BLaER1 treated with 17β-estradiol and CSF1 and Interleukin-3, amounts not matched to agents 10 nM and 100 nM (cell line): Measurements from ENCODE around the gene PPP3CA.

Experiments used
- H3K27ac ChIP-seq, 11 experiments: shearing (Covaris generic); formaldehyde crosslinking; 2 replicates each; pipeline ENCODE4 v1.8.1; 2022
- H3K27me3 ChIP-seq, 11 experiments: shearing (Covaris generic); formaldehyde crosslinking; 2 replicates each; pipeline ENCODE4 v1.8.1; 2022
- H3K36me3 ChIP-seq, 11 experiments: shearing (Covaris generic); formaldehyde crosslinking; 2 replicates each; pipeline ENCODE4 v1.8.1; 2022
- H3K4me1 ChIP-seq, 10 experiments: shearing (Covaris generic); formaldehyde crosslinking; 2 replicates each; pipeline ENCODE4 v1.8.1; 2022
- H3K4me2 ChIP-seq, 11 experiments: shearing (Covaris generic); formaldehyde crosslinking; 2 replicates each; pipeline ENCODE4 v1.8.1; 2022
- H3K4me3 ChIP-seq, 10 experiments: shearing (Covaris generic); formaldehyde crosslinking; 2 replicates each; pipeline ENCODE4 v1.8.1; 2022
- H3K9ac ChIP-seq, 11 experiments: shearing (Covaris generic); formaldehyde crosslinking; 2 replicates each; pipeline ENCODE4 v1.8.1; 2022
- H3K9me3 ChIP-seq, 11 experiments: shearing (Covaris generic); formaldehyde crosslinking; replicated peaks in 1 of 11; 2 replicates each; pipeline ENCODE4 v1.8.1; 2022
- H4K20me1 ChIP-seq, 11 experiments: shearing (Covaris generic); formaldehyde crosslinking; 2 replicates each; pipeline ENCODE4 v1.8.1; 2022
- Cebpa-rat ChIP-seq, 11 experiments: shearing (Covaris generic); IDR thresholded peaks; 2 replicates each; pipeline ENCODE4 v1.8.1; 2022

PPP3CA gene

GRCh38 chr4:101289306-101289705 is 58.0 kb downstream of the PPP3CA start:
- H3K27me3 ChIP-seq = no peaks in the 10 kb centered on the region
- H3K4me3 ChIP-seq = no peak overlapping the region; a peak in 1 of 20 replicates
- H3K9me3 ChIP-seq = no peaks in the 10 kb centered on the region
- H3K36me3 ChIP-seq = peaks cover 0 to 9% (median 5%) of the 10 kb centered on the region in 11 experiments; a peak in 6 of 22 replicates
- TF ChIP-seq Cebpa-rat (IDR thresholded peaks at IDR 0.05) = no peak
- H3K27ac ChIP-seq = no peak overlapping the region
- no peak overlapping the region for H3K9ac ChIP-seq
- peaks cover 0 to 45% (median 7%) of the 10 kb centered on the region in 10 experiments; a peak in 9 of 20 replicates for H3K4me1 ChIP-seq
- peaks cover 0 to 91% (median 44%) of the 10 kb centered on the region in 11 experiments; a peak in 14 of 22 replicates for H4K20me1 ChIP-seq
- H3K4me2 ChIP-seq = peak overlapping the region in 4 of 11 experiments; percentile 4 to 70 (median 56); a peak in 5 of 22 replicates

GRCh38 chr4:101288365-101289145 is 58.8 kb downstream of the PPP3CA start:
- TF ChIP-seq Cebpa-rat (IDR thresholded peaks at IDR 0.05) = no peak
- H3K36me3 ChIP-seq = peaks cover 0 to 7% (median 4%) of the 10 kb centered on the region in 11 experiments; a peak in 6 of 22 replicates
- H3K9ac ChIP-seq = no peak overlapping the region; a peak in 1 of 22 replicates
- peak overlapping the region in 2 of 11 experiments; percentile 21 to 26; a peak in 2 of 22 replicates for H3K27ac ChIP-seq
- H3K4me1 ChIP-seq = peaks cover 0 to 53% (median 7%) of the 10 kb centered on the region in 10 experiments; a peak in 9 of 20 replicates
- H3K4me3 ChIP-seq = no peak overlapping the region; a peak in 1 of 20 replicates
- peak overlapping the region in 6 of 11 experiments; percentile 9 to 70 (median 46); a peak in 9 of 22 replicates for H3K4me2 ChIP-seq
- no peaks in the 10 kb centered on the region; a peak in 1 of 22 replicates for H3K9me3 ChIP-seq
- no peaks in the 10 kb centered on the region for H3K27me3 ChIP-seq
- H4K20me1 ChIP-seq = peaks cover 0 to 95% (median 44%) of the 10 kb centered on the region in 11 experiments; a peak in 14 of 22 replicates

- H3K4me2 ChIP-seq = no peak overlapping the region
- no peak for TF ChIP-seq Cebpa-rat (IDR thresholded peaks at IDR 0.05)
- H3K27me3 ChIP-seq = no peaks in the 10 kb centered on the region
- H3K9me3 ChIP-seq = no peaks in the 10 kb centered on the region; a peak in 1 of 22 replicates
- H3K27ac ChIP-seq = no peak overlapping the region
- peaks cover 0 to 4% (median 0%) of the 10 kb centered on the region in 11 experiments; a peak in 1 of 22 replicates for H3K36me3 ChIP-seq
- H3K4me3 ChIP-seq = no peak overlapping the region
- H3K4me1 ChIP-seq = peaks cover 4 to 65% (median 14%) of the 10 kb centered on the region in 10 experiments; a peak in 18 of 20 replicates
- peaks cover 0 to 94% (median 42%) of the 10 kb centered on the region in 11 experiments; a peak in 13 of 22 replicates for H4K20me1 ChIP-seq
- H3K9ac ChIP-seq = no peak overlapping the region
These were observed 60.0 kb downstream of the PPP3CA start for GRCh38 chr4:101287324-101287723.

- peaks cover 5 to 71% (median 16%) of the 10 kb centered on the region in 10 experiments; a peak in 18 of 20 replicates for H3K4me1 ChIP-seq
These were observed 60.7 kb downstream of the PPP3CA start for GRCh38 chr4:101286663-101287062.

GRCh38 chr4:101285985-101286384 is 61.3 kb downstream of the PPP3CA start:
- no peak overlapping the region for H3K9ac ChIP-seq
- no peaks in the 10 kb centered on the region; a peak in 1 of 22 replicates for H3K9me3 ChIP-seq
- peaks cover 0 to 94% (median 29%) of the 10 kb centered on the region in 11 experiments; a peak in 13 of 22 replicates for H4K20me1 ChIP-seq
- H3K36me3 ChIP-seq = peaks cover 0 to 4% (median 0%) of the 10 kb centered on the region in 11 experiments; a peak in 1 of 22 replicates
- no peak for TF ChIP-seq Cebpa-rat (IDR thresholded peaks at IDR 0.05)
- no peak overlapping the region for H3K27ac ChIP-seq
- H3K4me3 ChIP-seq = no peak overlapping the region
- no peaks in the 10 kb centered on the region for H3K27me3 ChIP-seq
- H3K4me2 ChIP-seq = no peak overlapping the region
- H3K4me1 ChIP-seq = peaks cover 5 to 71% (median 16%) of the 10 kb centered on the region in 10 experiments; a peak in 18 of 20 replicates

More at GRCh38 chr4:101286663-101287062, 60.7 kb downstream of the PPP3CA start:
- H3K36me3 ChIP-seq = peaks cover 0 to 4% (median 0%) of the 10 kb centered on the region in 11 experiments; a peak in 1 of 22 replicates
- H3K27me3 ChIP-seq = no peaks in the 10 kb centered on the region
- H4K20me1 ChIP-seq = peaks cover 0 to 94% (median 36%) of the 10 kb centered on the region in 11 experiments; a peak in 13 of 22 replicates
- no peak overlapping the region for H3K4me3 ChIP-seq
- H3K27ac ChIP-seq = no peak overlapping the region
- H3K9me3 ChIP-seq = no peaks in the 10 kb centered on the region; a peak in 1 of 22 replicates
- TF ChIP-seq Cebpa-rat (IDR thresholded peaks at IDR 0.05) = no peak
- no peak overlapping the region for H3K4me2 ChIP-seq
- no peak overlapping the region for H3K9ac ChIP-seq

GRCh38 chr4:101284546-101284945 is 62.8 kb downstream of the PPP3CA start:
- H3K9me3 ChIP-seq = no peaks in the 10 kb centered on the region; a peak in 1 of 22 replicates
- peaks cover 12 to 73% (median 25%) of the 10 kb centered on the region in 10 experiments for H3K4me1 ChIP-seq
- peaks cover 0 to 94% (median 21%) of the 10 kb centered on the region in 11 experiments; a peak in 11 of 22 replicates for H4K20me1 ChIP-seq
- no peak overlapping the region for H3K4me2 ChIP-seq
- no peaks in the 10 kb centered on the region for H3K27me3 ChIP-seq
- H3K27ac ChIP-seq = no peak overlapping the region
- H3K36me3 ChIP-seq = peaks cover 0 to 4% (median 0%) of the 10 kb centered on the region in 11 experiments; a peak in 1 of 22 replicates
- H3K4me3 ChIP-seq = no peak overlapping the region
- TF ChIP-seq Cebpa-rat (IDR thresholded peaks at IDR 0.05) = no peak
- H3K9ac ChIP-seq = no peak overlapping the region

GRCh38 chr4:101283434-101283833 is 63.9 kb downstream of the PPP3CA start:
- Histone ChIP-seq H3K4me2 (peak overlapping the region in 3 of 11 experiments; percentile 55 to 75 (median 62); a peak in 4 of 22 replicates), H4K20me1 (peaks cover 0 to 94% (median 24%) of the 10 kb centered on the region in 11 experiments; a peak in 11 of 22 replicates), H3K9me3 (no peaks in the 10 kb centered on the region; a peak in 1 of 22 replicates), H3K27me3 (no peaks in the 10 kb centered on the region), H3K4me3 (no peak overlapping the region), H3K9ac (no peak overlapping the region), H3K27ac (no peak overlapping the region), H3K36me3 (peaks cover 0 to 4% (median 0%) of the 10 kb centered on the region in 11 experiments; a peak in 1 of 22 replicates), H3K4me1 (peaks cover 17 to 73% (median 25%) of the 10 kb centered on the region in 10 experiments)
- TF ChIP-seq Cebpa-rat (IDR thresholded peaks at IDR 0.05) = no peak

GRCh38 chr4:101282076-101282844 is 65.1 kb downstream of the PPP3CA start:
- Histone ChIP-seq H3K36me3 (peaks cover 0 to 4% (median 0%) of the 10 kb centered on the region in 11 experiments; a peak in 1 of 22 replicates), H3K27me3 (no peaks in the 10 kb centered on the region), H3K4me2 (peak overlapping the region; percentile 16 to 75 (median 38); a peak in 21 of 22 replicates), H3K9me3 (no peaks in the 10 kb centered on the region; a peak in 1 of 22 replicates), H4K20me1 (peaks cover 0 to 97% (median 17%) of the 10 kb centered on the region in 11 experiments; a peak in 11 of 22 replicates), H3K27ac (no peak overlapping the region), H3K9ac (no peak overlapping the region), H3K4me1 (peaks cover 17 to 63% (median 25%) of the 10 kb centered on the region in 10 experiments), H3K4me3 (no peak overlapping the region)
- TF ChIP-seq Cebpa-rat (IDR thresholded peaks at IDR 0.05) = no peak
